GM10847 (cell line): ENCODE measurements around the gene POU2F1.

ENCODE experiments used
- POLR2A ChIP-seq: IDR thresholded peaks from 2 replicates; pipeline ENCODE4 v1.6.1; 2011; ENCODE audit not compliant: insufficient read length; ENCODE audit errors: extremely low read depth

Gene POU2F1

GRCh38 chr1:167221738-167222610 lies 1.3 kb downstream of the POU2F1 start:
- TF ChIP-seq POLR2A: peak; percentile 47

- no peak for TF ChIP-seq POLR2A
Observed at GRCh38 chr1:167223144-167224103, 2.7 kb downstream of the POU2F1 start.

DNA sequence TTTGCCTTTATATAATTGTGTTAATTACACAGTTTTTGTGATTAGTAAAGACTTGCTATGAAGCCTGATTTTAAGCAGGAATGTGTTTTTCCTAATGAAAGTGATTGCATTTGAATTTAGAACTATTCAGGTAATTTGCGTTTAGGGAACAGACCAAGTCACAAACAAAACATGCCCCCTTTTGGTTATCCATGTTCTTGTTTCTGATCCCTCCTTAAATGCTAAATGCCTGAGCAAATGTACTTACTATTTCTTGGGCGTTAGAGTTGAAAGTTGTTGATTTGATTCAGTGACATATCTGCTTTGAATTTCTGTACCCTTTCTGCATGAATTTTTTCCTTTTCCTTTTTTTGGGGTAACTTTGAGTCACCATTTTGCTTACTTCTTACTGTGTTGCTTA lies 5.2 kb downstream of the POU2F1 start:
- TF ChIP-seq POLR2A: no peak

DNA sequence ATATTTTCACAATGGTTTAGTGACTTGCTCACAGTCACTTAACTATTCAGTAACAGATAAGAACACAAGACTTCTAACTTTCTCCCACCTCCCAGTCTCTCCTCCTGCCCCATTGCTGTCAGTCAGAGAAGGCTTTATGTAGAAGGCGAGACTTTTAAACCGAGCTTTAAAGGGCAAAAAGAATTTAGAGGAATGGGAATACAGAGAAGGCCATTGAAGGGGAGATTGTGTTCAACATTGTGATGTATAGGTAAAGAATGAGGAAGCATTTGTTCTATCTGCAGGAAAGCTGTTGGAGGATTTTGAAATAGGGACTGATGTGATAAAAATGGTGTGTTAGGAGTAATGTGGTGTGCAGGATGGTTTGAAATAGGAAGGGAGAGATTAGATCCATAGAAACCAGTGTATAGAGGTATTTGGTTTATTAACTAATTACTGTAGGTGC lies 7.3 kb downstream of the POU2F1 start:
- TF ChIP-seq POLR2A: no peak

DNA sequence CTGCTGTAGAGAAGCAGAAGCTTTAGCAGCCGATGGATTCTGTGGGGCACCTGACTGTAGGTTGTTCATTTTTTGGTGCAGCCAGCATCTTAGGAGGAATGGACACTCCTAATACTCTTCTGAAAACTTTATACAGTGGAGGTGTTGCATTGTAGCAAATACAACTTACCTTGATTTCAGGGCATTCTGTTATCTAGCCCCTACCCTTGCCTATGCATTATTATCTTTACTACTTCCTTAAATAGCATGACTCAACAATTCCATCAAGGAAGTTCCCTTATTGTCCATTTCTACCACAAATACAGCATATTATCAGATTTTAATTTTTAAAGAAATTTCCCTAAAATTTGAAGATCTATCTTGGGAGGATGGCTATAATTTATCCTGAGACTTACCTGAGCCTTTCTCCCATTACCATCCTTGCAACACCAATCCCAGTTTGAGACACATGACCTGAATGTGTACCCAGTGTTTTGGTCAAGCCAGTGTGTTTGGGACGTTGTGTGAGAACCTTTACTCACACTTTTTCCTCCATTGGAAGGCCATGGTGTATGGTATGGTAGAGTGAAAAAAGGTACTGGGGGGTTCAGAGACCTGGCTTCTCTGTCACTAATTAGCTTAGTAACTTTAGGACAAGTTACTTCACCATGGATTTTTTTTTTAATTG lies 9.2 kb downstream of the POU2F1 start:
- TF ChIP-seq POLR2A: no peak

- no peak for TF ChIP-seq POLR2A
Observed at GRCh38 chr1:167230437-167230836, 9.8 kb downstream of the POU2F1 start.

GRCh38 chr1:167231873-167232450 lies 11.3 kb downstream of the POU2F1 start:
- no peak for TF ChIP-seq POLR2A

GRCh38 chr1:167232801-167233200 lies 12.1 kb downstream of the POU2F1 start:
- no peak for TF ChIP-seq POLR2A

DNA sequence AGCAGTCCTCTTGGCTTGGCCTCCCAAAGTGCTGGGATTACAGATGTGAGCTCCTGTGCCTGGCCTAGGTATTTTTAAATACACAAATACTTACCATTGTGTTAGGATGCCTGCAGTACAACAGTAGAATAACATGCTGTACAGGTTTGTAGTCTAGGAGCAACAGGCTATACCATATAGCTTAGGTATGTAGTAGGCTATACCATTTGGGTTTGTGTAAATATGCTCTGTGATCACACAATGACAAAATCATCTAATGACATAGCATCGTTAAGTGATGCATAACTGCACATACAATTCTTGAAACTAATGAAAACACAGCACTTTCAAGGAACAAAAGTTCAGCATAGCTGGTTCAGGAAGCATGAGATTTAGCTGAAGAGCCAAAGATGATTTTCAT lies 12.7 kb downstream of the POU2F1 start:
- TF ChIP-seq POLR2A: no peak

DNA sequence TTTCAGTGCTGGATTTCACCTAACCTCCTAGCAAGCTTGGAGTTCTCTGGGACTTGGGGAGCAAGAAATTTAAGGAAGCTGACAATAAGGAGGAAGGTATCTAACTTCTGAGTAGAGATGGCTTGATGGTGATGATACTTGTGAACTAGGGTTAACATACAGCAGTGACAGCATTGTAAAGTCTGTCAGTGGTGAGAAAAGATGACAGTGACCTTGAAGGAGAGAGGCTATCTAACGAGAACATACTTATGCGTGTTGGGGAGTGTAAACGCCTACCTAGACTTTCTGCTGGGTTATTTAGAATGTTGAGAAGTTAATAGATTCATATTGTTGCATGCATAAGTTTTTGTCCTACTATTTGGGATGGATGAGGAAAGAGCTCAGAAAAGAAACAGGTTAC lies 16.3 kb downstream of the POU2F1 start:
- no peak for TF ChIP-seq POLR2A

DNA sequence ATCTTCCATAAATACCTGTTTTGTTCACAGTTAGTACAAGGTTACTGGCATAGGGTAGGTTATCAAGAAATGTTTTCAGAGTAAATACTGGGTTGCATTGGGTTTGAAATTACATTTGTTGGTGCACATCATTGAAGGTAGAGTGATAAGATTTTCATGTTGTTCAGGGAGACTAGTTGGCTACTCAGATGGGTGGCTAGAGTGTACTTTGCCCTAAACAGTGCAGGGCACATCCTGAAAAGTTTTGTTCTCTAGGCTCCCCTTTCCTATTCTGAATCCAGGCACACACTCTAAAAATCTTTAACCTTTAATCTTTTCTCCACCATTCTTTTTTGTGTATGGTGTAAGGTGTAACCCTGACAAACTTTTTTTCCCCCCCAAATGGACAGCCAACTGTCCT lies 18.0 kb downstream of the POU2F1 start:
- no peak for TF ChIP-seq POLR2A

DNA sequence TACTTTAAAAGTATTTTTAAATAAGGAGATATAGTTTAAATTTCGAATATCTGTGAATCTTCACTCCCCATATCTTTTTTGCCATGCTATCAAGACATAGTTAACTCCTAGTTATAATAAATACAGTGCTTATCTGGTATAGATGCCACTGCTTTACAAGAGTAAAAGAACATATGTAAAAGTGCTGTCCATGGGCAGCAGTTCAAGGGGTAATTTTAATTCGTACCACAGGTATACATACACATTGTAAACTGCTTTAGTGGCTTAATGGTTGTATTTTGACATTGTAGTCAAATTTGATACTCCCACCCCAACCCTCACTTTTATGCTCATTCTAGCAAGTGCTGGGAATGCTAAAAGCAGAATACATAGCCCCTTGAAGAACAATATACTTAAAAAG lies 18.6 kb downstream of the POU2F1 start:
- no peak for TF ChIP-seq POLR2A

DNA sequence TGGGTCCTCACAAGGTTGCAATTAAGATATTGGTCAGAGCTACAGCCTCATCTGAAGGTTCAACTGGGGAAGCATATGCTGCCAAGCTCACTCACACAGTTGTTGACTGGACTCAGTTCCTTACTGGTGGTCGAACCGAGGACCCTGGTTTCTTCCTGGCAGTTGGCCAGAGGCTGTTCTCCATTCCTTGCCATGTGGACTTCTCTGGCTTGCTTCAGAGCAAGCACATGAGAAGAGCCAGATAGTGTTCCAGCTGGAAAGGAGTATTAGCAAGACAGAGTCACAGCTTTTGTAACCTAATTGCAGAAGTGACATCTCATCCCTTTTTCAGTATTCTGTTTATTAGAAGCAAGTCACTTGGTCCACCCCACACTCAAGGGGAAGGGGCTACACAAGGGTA lies 23.6 kb downstream of the POU2F1 start:
- no peak for TF ChIP-seq POLR2A

DNA sequence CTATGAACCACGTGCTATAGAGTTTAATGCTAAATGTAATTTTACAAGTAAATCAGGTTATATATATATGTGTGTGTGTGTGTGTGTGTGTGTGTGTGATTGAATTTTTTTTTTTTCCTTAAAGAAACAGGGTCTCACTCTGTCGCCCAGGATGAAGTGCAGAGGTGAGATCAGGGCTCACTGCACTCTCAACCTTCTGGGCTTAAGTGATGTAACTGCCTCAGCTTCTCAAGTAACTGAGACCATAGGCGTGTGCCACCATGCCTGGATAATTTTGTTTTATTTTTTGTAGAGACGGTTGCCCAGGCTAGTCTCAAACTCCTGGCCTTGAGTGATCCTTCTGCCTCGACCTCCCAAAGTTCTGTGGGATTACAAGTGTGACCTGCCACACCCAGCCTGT lies 26.3 kb downstream of the POU2F1 start:
- TF ChIP-seq POLR2A: no peak

DNA sequence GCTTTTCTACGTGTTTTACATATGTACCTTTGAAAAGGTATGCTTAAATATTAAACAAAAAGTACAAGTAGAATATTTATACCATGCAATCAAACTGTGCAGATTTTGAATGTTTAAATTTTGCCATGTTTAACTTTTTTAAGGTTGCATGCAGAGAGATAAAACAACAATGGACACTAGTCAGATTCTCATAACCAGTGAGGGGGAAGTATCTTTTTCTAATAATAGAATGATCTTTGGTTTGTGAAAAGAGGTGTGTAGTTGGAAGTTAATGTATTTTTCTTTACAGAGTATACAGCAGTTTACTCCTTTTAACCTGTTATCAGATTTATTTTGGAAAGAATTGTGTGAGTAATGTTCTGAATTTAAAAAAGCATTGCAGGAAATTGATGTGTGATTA lies 27.1 kb downstream of the POU2F1 start:
- TF ChIP-seq POLR2A: no peak
